Measurements from ENCODE around the gene SMYD3. TPM values are rescaled to one million over a fixed set of nuclear protein-coding genes. Genes with fewer than 3 reads are reported as not detected.

Gene SMYD3
- total RNA-seq, 3 donors from 2014 or later (not counting 1 experiment from before 2014, with no cell fraction given), result 43.6 to 48.0 (median 46.1) TPM

DNA sequence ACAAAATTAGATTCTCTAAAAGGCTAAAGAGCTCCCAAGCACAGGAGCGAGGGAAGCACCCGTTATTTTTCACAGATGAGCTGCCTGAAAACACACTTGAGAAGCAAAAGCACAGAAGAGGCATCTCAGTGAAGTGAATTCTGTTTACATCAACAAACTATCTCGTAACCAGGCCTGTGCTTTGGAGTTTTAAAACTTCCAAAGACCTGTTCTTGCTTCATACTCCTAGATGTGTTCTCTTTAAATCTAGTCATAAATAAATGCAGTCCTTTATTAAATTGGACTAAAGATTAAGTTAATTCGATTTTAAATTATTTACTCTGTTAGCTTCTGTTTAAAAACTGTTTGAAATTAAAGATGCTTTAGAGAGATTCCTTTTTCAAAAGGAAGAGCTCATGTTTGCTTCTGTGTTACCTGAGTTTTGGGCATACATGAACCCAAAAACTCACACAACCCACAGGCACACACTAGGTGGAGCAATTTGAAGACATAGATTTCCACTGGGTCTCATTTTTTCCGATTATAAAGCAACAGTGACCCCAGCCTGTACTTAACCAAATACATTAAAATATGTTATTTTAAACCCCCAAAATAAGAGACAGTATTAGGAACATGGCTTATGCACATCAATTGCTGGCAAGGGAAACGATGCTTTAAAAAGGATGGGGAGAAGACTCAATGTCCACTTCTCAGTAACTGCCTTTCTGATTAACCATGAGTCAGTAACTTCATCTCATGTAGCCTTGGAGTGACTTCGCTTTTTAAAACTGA is 648.2 kb downstream of the SMYD3 start:
- Histone ChIP-seq H3K27ac (ENCODE audit: low read length) (no peak overlapping the region), H3K9me3 (ENCODE audit: control insufficient read depth, insufficient read depth, low read length) (no peaks in the 10 kb centered on the region), H3K4me3 (ENCODE audit: low read length) (no peak overlapping the region), H3K27me3 (ENCODE audit: control insufficient read depth, insufficient read depth, low read length) (no peaks in the 10 kb centered on the region), H3K36me3 (ENCODE audit: control insufficient read depth, insufficient read depth, low read length) (no peaks in the 10 kb centered on the region), H3K4me1 (ENCODE audit: control insufficient read depth, insufficient read depth, low read length) (no peaks in the 10 kb centered on the region)
- Mint-ChIP-seq H3K27ac (no peak overlapping the region), H3K27me3 (ENCODE audit: low read depth in 2 of 2) (no peaks in the 10 kb centered on the region), H3K9me3 (peaks cover 3% of the 10 kb centered on the region in 2 donors), H3K36me3 (peaks cover 23% of the 10 kb centered on the region), H3K4me1 (no peaks in the 10 kb centered on the region), H3K4me3 (no peak overlapping the region)
- 95% methylated on average over 6 of the region's 7 CpGs for WGBS (ENCODE audit: insufficient coverage)
- DNase-seq (no peak), ATAC-seq (no peak)
- intact Hi-C loops (cut with micrococcal nuclease), result no loop called here
- TF ChIP-seq, protein P1, sequence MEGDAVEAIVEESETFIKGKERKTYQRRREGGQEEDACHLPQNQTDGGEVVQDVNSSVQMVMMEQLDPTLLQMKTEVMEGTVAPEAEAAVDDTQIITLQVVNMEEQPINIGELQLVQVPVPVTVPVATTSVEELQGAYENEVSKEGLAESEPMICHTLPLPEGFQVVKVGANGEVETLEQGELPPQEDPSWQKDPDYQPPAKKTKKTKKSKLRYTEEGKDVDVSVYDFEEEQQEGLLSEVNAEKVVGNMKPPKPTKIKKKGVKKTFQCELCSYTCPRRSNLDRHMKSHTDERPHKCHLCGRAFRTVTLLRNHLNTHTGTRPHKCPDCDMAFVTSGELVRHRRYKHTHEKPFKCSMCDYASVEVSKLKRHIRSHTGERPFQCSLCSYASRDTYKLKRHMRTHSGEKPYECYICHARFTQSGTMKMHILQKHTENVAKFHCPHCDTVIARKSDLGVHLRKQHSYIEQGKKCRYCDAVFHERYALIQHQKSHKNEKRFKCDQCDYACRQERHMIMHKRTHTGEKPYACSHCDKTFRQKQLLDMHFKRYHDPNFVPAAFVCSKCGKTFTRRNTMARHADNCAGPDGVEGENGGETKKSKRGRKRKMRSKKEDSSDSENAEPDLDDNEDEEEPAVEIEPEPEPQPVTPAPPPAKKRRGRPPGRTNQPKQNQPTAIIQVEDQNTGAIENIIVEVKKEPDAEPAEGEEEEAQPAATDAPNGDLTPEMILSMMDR (IDR thresholded peaks at IDR 0.05), result no peak

DNA sequence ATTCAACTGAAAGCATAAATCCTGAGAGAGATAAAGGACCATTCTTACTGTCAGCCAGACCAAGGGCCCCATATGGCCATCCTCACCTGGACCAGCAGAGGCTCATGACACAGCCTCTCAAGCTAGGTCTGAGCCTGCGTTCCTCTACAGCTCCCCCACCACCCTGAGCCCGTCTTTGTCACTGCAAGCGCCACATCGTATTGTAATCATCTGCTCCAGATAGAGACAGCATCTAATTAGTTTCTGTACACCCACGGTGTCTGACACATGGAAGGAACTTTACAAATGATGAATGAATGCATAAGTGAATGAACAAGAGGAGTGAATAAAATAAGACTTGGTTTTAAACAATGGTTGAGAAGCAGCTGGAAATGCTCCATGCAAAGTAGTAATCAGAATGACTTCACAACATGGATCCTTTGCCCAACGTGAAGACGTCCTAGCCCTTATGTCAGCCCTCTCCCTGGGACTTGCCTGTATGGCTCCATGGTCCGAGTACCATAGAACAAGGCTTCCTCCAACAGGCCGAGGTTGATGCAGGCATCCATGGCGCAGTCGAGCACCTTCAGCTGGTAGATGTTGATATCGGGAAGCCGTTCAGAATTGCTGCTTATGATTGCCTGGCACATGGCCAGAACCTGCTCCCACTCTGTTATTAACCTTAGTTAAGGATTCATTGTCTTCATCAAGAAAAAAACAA is 648.9 kb downstream of the SMYD3 start:
- Mint-ChIP-seq H3K36me3 (peaks cover 21% of the 10 kb centered on the region), H3K4me3 (no peak overlapping the region), H3K27me3 (ENCODE audit: low read depth in 2 of 2) (no peaks in the 10 kb centered on the region), H3K9me3 (peaks cover 3% of the 10 kb centered on the region in 2 donors), H3K4me1 (no peaks in the 10 kb centered on the region), H3K27ac (no peak overlapping the region)
- intact Hi-C loops (cut with micrococcal nuclease), result no loop called here
- Histone ChIP-seq H3K4me1 (ENCODE audit: control insufficient read depth, insufficient read depth, low read length) (no peaks in the 10 kb centered on the region), H3K36me3 (ENCODE audit: control insufficient read depth, insufficient read depth, low read length) (no peaks in the 10 kb centered on the region), H3K27ac (ENCODE audit: low read length) (no peak overlapping the region), H3K9me3 (ENCODE audit: control insufficient read depth, insufficient read depth, low read length) (no peaks in the 10 kb centered on the region), H3K4me3 (ENCODE audit: low read length) (no peak overlapping the region), H3K27me3 (ENCODE audit: control insufficient read depth, insufficient read depth, low read length) (no peaks in the 10 kb centered on the region)
- ATAC-seq (no peak), DNase-seq (no peak)
- TF ChIP-seq, protein P1 (IDR thresholded peaks at IDR 0.05), result no peak
- WGBS (ENCODE audit: insufficient coverage), result 96% methylated on average over 13 of the region's 13 CpGs

DNA sequence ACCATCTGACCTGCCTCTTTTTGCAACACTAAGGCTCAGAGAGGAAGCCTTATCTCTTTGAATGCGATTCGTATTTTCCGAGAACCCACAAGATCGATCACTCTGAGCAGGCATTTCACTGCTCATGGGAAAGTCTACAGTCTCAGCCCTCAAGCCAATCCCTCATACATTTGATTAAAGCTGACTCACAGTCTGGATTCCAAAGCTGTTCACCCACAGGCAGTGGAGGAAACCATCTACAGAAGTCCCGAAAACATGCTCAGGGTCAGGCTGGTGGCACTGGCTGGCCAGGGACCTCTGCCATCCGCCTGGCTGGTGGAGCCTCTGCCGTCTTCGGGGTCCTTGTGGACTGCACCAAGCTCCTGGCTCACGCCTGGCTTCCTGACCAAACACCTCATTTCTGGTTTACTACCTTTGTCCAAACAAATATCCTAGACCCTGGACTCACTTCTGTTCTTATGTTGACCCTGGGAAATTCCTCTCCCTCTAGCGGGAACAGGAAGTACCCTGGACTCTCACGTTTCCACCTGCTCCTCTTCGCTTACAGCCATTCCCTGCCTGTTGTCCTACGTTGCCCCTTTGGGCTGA is 650.0 kb downstream of the SMYD3 start:
- intact Hi-C loops (cut with micrococcal nuclease), result no loop called here
- no peaks in the 10 kb centered on the region for H3K4me1 Mint-ChIP-seq
- Histone ChIP-seq H3K27ac (ENCODE audit: low read length) (no peak overlapping the region), H3K27me3 (ENCODE audit: control insufficient read depth, insufficient read depth, low read length) (no peaks in the 10 kb centered on the region), H3K9me3 (ENCODE audit: control insufficient read depth, insufficient read depth, low read length) (no peaks in the 10 kb centered on the region), H3K36me3 (ENCODE audit: control insufficient read depth, insufficient read depth, low read length) (no peaks in the 10 kb centered on the region), H3K4me3 (ENCODE audit: low read length) (no peak overlapping the region), H3K4me1 (ENCODE audit: control insufficient read depth, insufficient read depth, low read length) (no peaks in the 10 kb centered on the region)
- ATAC-seq (no peak), DNase-seq (no peak)
- H3K4me3 Mint-ChIP-seq, result no peak overlapping the region
- H3K27me3 Mint-ChIP-seq (ENCODE audit: low read depth in 2 of 2), result no peaks in the 10 kb centered on the region
- WGBS (ENCODE audit: insufficient coverage), result 97% methylated on average over 13 of the region's 13 CpGs
- H3K36me3 Mint-ChIP-seq, result peaks cover 17% of the 10 kb centered on the region
- TF ChIP-seq, protein P1 (IDR thresholded peaks at IDR 0.05), result no peak
- H3K9me3 Mint-ChIP-seq, result peaks cover 3% of the 10 kb centered on the region in 2 donors
- no peak overlapping the region for H3K27ac Mint-ChIP-seq

Data from natural killer cell (primary cell).